Left renal cortex interstitium (tissue), 4 donors: ENCODE data around the gene FSIP1. TPM values are rescaled to one million over a fixed set of nuclear protein-coding genes. Genes with fewer than 3 reads are reported as not detected.

Source experiments
- DNase-seq, 4 donors: peaks; one replicate each; pipeline ENCODE4 v3.0.0-alpha.2; 2013; ENCODE audit warnings: low read depth in 4 of 4, low spot score in 2 of 4, missing footprints in 1 of 4
- polyA plus RNA-seq, 4 donors: library from polyadenylated mRNA; unstranded; fragments of 120-200 nt; gene quantifications; one replicate each; pipeline ENCODE4 v1.2.1, GENCODE V29; 2013; ENCODE audit not compliant: insufficient read length in 4 of 4

FSIP1 gene
- polyA plus RNA-seq, 4 donors: 1.6 to 2.1 (median 1.9) TPM

GRCh38 chr15:39767921-39768320, 14.7 kb downstream of the FSIP1 start:
- no peak for DNase-seq

- no peak for DNase-seq
These were observed 21.6 kb downstream of the FSIP1 start for GRCh38 chr15:39761006-39761405.

GRCh38 chr15:39756806-39757522, 25.7 kb downstream of the FSIP1 start:
- DNase-seq: peak; percentile 34 to 46 (median 34)

- DNase-seq: no peak
These were observed 29.6 kb downstream of the FSIP1 start for GRCh38 chr15:39752991-39753390.

GRCh38 chr15:39752246-39752645, 30.4 kb downstream of the FSIP1 start:
- no peak for DNase-seq

- no peak for DNase-seq
These were observed 34.4 kb downstream of the FSIP1 start for GRCh38 chr15:39748276-39748675.

GRCh38 chr15:39747326-39747725, 35.3 kb downstream of the FSIP1 start:
- DNase-seq: no peak

- DNase-seq: no peak
These were observed 35.8 kb downstream of the FSIP1 start for GRCh38 chr15:39746714-39747276.

GRCh38 chr15:39746176-39746575, 36.5 kb downstream of the FSIP1 start:
- no peak for DNase-seq

- no peak for DNase-seq
These were observed 37.2 kb downstream of the FSIP1 start for GRCh38 chr15:39745415-39745814.

GRCh38 chr15:39744334-39745103, 38.1 kb downstream of the FSIP1 start:
- no peak for DNase-seq

GRCh38 chr15:39743611-39744010, 39.0 kb downstream of the FSIP1 start:
- DNase-seq: no peak

GRCh38 chr15:39741258-39741657, 41.4 kb downstream of the FSIP1 start:
- no peak for DNase-seq

GRCh38 chr15:39738998-39739397, 43.6 kb downstream of the FSIP1 start:
- no peak for DNase-seq

- DNase-seq: no peak
These were observed 45.5 kb downstream of the FSIP1 start for GRCh38 chr15:39737196-39737550.

- DNase-seq: no peak
These were observed 46.0 kb downstream of the FSIP1 start for GRCh38 chr15:39736412-39737195.

GRCh38 chr15:39735120-39735717, 47.4 kb downstream of the FSIP1 start:
- DNase-seq: no peak

- DNase-seq: no peak
These were observed 51.4 kb downstream of the FSIP1 start for GRCh38 chr15:39731266-39731665.

- no peak for DNase-seq
These were observed 52.1 kb downstream of the FSIP1 start for GRCh38 chr15:39730552-39730951.

- DNase-seq: no peak
These were observed 53.1 kb downstream of the FSIP1 start for GRCh38 chr15:39729500-39729899.

GRCh38 chr15:39728845-39729244, 53.8 kb downstream of the FSIP1 start:
- DNase-seq: no peak
